Fibroblast of lung (primary cell): Measurements from ENCODE around the gene FBXL17. TPM values are rescaled to one million over a fixed set of nuclear protein-coding genes. Genes with fewer than 3 reads are reported as not detected.

Experiments used
- DNase-seq, 2 donors: peaks; one replicate each; pipeline versions ENCODE4 v3.0.0 to v3.0.0-alpha.2; 2010; ENCODE audit warnings: low read depth in 2 of 2
- H2AFZ ChIP-seq: 2 replicates; pipeline ENCODE4 v1.5.1; 2012; ENCODE audit warnings: low read length, control low read depth, inconsistent platforms
- H3K27ac ChIP-seq: 2 replicates; pipeline ENCODE4 v1.5.1; 2011; ENCODE audit warnings: low read length, control low read depth; ENCODE audit not compliant: insufficient read depth
- H3K27me3 ChIP-seq: 2 replicates; pipeline ENCODE4 v1.5.1; 2011; ENCODE audit warnings: mild to moderate bottlenecking, low read length; ENCODE audit not compliant: control insufficient read depth, insufficient read depth
- H3K36me3 ChIP-seq: 2 replicates; pipeline ENCODE4 v1.5.1; 2011; ENCODE audit warnings: low read length; ENCODE audit not compliant: control insufficient read depth, insufficient read depth
- H3K4me1 ChIP-seq: 2 replicates; pipeline ENCODE4 v1.5.1; 2011; ENCODE audit warnings: low read length; ENCODE audit not compliant: control insufficient read depth, insufficient read depth; ENCODE audit errors: extremely low read depth
- H3K4me2 ChIP-seq: 2 replicates; pipeline ENCODE4 v1.5.1; 2011; ENCODE audit warnings: low read length, control low read depth; ENCODE audit not compliant: insufficient read depth; ENCODE audit errors: extremely low read depth
- H3K4me3 ChIP-seq, 4 experiments: fragments of 200-600 bp in 1 of 4; sonication (generic) in 1 of 4; replicated peaks in 1 of 4; 2 replicates each; pipeline ENCODE4 v1.5.1; 2011 to 2016; ENCODE audit warnings: low read length in 4 of 4, low read depth in 3 of 4, mild to moderate bottlenecking in 3 of 4, control low read depth in 2 of 4, inconsistent platforms in 1 of 4, mixed read lengths in 1 of 4; ENCODE audit not compliant: insufficient read depth in 1 of 4; ENCODE audit errors: control extremely low read depth in 1 of 4
- H3K79me2 ChIP-seq: 2 replicates; pipeline ENCODE4 v1.5.1; 2012; ENCODE audit warnings: mild to moderate bottlenecking, low read length, inconsistent platforms; ENCODE audit not compliant: control insufficient read depth, insufficient read depth
- H3K9ac ChIP-seq: 2 replicates; pipeline ENCODE4 v1.5.1; 2011; ENCODE audit warnings: mild to moderate bottlenecking, low read length, control low read depth; ENCODE audit not compliant: insufficient read depth
- H3K9me3 ChIP-seq: 2 replicates; pipeline ENCODE4 v1.5.1; 2012; ENCODE audit warnings: low read depth, low read length; ENCODE audit not compliant: control insufficient read depth, insufficient read depth
- H4K20me1 ChIP-seq: 2 replicates; pipeline ENCODE4 v1.5.1; 2011; ENCODE audit warnings: low read length; ENCODE audit not compliant: control insufficient read depth, insufficient read depth; ENCODE audit errors: extremely low read depth
- CTCF ChIP-seq, 2 donors: IDR thresholded peaks in 1 of 2; conservative IDR thresholded peaks in 1 of 2; 1 replicate in 1 of 2; 2 replicates in 1 of 2; pipeline ENCODE4 v1.5.1; 2011 to 2012; ENCODE audit warnings: low read length in 2 of 2, control low read depth in 1 of 2, inconsistent platforms in 1 of 2, low read depth in 1 of 2, mild to moderate bottlenecking in 1 of 2
- EZH2 ChIP-seq: IDR thresholded peaks from 2 replicates; pipeline ENCODE4 v1.5.1; 2012; ENCODE audit warnings: low read length, control low read depth, mild to moderate bottlenecking; ENCODE audit errors: missing control alignments
- polyA plus RNA-seq, 2 donors: library from polyadenylated mRNA; depleted of rRNA in 1 of 2; stranded (reverse) in 1 of 2; unstranded in 1 of 2; fragments of >200 nt; gene quantifications; 2 replicates each; pipeline ENCODE4 v1.2.1, GENCODE V29; 2011 to 2012; ENCODE audit warnings: missing spikeins in 1 of 2
- total RNA-seq: library from RNA; depleted of rRNA; stranded (reverse); fragments of >200 nt; gene quantifications from 2 replicates; pipeline ENCODE4 v1.2.1, GENCODE V29; 2014

FBXL17 gene
- total and polyA plus RNA-seq, 2 donors (not counting 1 experiment from before 2014, with no cell fraction given), result 7.1 to 8.3 TPM

- Histone ChIP-seq H2AFZ (no peak overlapping the region), H3K27me3 (no peaks in the 10 kb centered on the region), H4K20me1 (no peaks in the 10 kb centered on the region), H3K9me3 (no peaks in the 10 kb centered on the region), H3K9ac (no peak overlapping the region), H3K4me2 (no peak overlapping the region), H3K4me1 (no peaks in the 10 kb centered on the region), H3K27ac (no peak overlapping the region), H3K36me3 (no peaks in the 10 kb centered on the region), H3K4me3 (no peak overlapping the region), H3K79me2 (no peaks in the 10 kb centered on the region)
- TF ChIP-seq EZH2 (no peak), CTCF (conservative IDR thresholded peaks at IDR 0.05 in 1 of 2, IDR thresholded peaks at IDR 0.05 in 1 of 2; ENCODE audit: low read depth in 1 of 2, low read length in 2 of 2) (no peak)
- DNase-seq, result no peak
Measured at GRCh38 chr5:107817951-107818350, 563.9 kb downstream of the FBXL17 start.

- Histone ChIP-seq H4K20me1 (no peaks in the 10 kb centered on the region), H3K4me3 (no peak overlapping the region), H3K9ac (no peak overlapping the region), H3K36me3 (no peaks in the 10 kb centered on the region), H3K79me2 (no peaks in the 10 kb centered on the region), H3K27me3 (no peaks in the 10 kb centered on the region), H3K4me2 (no peak overlapping the region), H3K27ac (no peak overlapping the region), H3K9me3 (no peaks in the 10 kb centered on the region), H2AFZ (no peak overlapping the region), H3K4me1 (no peaks in the 10 kb centered on the region)
- TF ChIP-seq CTCF (conservative IDR thresholded peaks at IDR 0.05 in 1 of 2, IDR thresholded peaks at IDR 0.05 in 1 of 2; ENCODE audit: low read depth in 1 of 2, low read length in 2 of 2), result no peak
- no peak for DNase-seq
Measured at GRCh38 chr5:107817436-107817835, 564.5 kb downstream of the FBXL17 start.

- TF ChIP-seq EZH2, result no peak
- no peak for TF ChIP-seq CTCF (conservative IDR thresholded peaks at IDR 0.05 in 1 of 2, IDR thresholded peaks at IDR 0.05 in 1 of 2; ENCODE audit: low read depth in 1 of 2, low read length in 2 of 2)
- Histone ChIP-seq H3K4me2 (no peak overlapping the region), H4K20me1 (no peaks in the 10 kb centered on the region), H3K27me3 (no peaks in the 10 kb centered on the region), H3K9me3 (no peaks in the 10 kb centered on the region), H3K4me1 (no peaks in the 10 kb centered on the region), H3K79me2 (no peaks in the 10 kb centered on the region), H3K36me3 (no peaks in the 10 kb centered on the region), H3K9ac (no peak overlapping the region), H3K4me3 (no peak overlapping the region), H2AFZ (no peak overlapping the region), H3K27ac (no peak overlapping the region)
- DNase-seq, result no peak
Measured at GRCh38 chr5:107815109-107815508, 566.8 kb downstream of the FBXL17 start.
